ENCODE measurements around the gene KCNJ9. TPM values are rescaled to one million over a fixed set of nuclear protein-coding genes. Genes with fewer than 3 reads are reported as not detected.

KCNJ9 gene
- total and polyA plus RNA-seq, 2 of the 13 experiments (the other 11 are each of a cell fraction or from before 2014, with no cell fraction given) = not detected

DNA sequence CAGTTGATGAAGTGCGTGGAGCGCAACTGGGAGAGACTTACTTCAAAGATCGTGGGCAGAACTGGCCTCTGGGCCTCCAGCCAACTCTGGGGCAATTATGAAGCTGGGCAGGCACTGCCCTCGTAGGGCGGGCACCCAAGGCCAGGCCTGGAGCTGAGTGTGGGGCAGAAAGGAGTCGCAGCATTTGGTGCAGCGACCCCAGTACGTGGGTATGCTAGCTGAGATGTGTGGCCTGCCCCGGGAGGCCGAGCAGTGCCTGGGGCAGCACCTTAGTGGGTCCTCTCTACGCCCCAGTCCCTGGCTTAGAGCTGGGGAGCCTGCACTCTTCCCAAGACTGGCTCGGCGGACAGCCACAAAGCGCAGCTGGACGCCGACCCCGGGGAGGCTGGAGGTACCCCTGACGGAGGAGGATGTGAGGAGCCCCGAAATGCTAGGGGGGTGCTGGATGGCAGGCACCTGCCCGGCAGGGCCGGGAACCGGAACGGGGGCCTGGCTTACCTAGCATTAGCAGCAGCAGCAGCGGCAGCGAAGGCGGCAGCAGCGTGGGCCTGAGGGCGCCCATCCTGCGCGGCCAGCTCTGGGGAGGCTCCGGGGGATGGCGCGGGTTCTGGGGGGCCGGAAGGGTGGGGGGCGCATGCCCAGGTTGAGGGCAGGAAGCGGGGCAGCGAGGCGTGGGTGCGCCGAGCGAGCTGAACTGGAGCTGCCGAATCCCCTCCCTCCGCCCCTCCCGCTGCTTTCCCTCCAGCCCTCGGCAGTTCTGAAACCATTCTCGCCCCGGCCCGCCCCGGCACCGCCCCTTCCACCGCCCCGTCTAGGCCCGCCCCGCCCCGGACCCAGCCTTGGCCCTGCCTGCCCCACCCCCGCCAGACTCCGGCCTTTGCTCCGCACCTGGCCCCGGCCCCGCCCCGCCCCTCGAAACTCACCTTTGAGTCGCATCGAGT lies 16.8 kb downstream of the KCNJ9 start, which contains the start of gene IGSF8 (continued):
- TF ChIP-seq, protein P1, sequence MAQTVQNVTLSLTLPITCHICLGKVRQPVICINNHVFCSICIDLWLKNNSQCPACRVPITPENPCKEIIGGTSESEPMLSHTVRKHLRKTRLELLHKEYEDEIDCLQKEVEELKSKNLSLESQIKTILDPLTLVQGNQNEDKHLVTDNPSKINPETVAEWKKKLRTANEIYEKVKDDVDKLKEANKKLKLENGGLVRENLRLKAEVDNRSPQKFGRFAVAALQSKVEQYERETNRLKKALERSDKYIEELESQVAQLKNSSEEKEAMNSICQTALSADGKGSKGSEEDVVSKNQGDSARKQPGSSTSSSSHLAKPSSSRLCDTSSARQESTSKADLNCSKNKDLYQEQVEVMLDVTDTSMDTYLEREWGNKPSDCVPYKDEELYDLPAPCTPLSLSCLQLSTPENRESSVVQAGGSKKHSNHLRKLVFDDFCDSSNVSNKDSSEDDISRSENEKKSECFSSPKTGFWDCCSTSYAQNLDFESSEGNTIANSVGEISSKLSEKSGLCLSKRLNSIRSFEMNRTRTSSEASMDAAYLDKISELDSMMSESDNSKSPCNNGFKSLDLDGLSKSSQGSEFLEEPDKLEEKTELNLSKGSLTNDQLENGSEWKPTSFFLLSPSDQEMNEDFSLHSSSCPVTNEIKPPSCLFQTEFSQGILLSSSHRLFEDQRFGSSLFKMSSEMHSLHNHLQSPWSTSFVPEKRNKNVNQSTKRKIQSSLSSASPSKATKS (CRISPR knock-in tag; IDR thresholded peaks at IDR 0.05) = no peak
- TF ChIP-seq NFYC (CRISPR knock-in tag; IDR thresholded peaks at IDR 0.05) (no peak), KDM3A (CRISPR knock-in tag; IDR thresholded peaks at IDR 0.05; ENCODE audit: low read depth) (no peak), HOXA9 (CRISPR knock-in tag; IDR thresholded peaks at IDR 0.05; ENCODE audit: borderline replicate concordance) (no peak), RBFOX2 (IDR thresholded peaks at IDR 0.05; ENCODE audit: low read depth, low read length) (peak; percentile 46; the same call in 1 of the 2 replicates), HNRNPH1 (optimal IDR thresholded peaks at IDR 0.05; ENCODE audit: low read depth, low read length) (no peak), SOX13 (IDR thresholded peaks at IDR 0.05) (no peak), SOX13 (CRISPR knock-in tag; conservative IDR thresholded peaks at IDR 0.05 in 1 of 2, IDR thresholded peaks at IDR 0.05 in 1 of 2) (no peak), ZNF557 (CRISPR knock-in tag; IDR thresholded peaks at IDR 0.05) (no peak), CREB1 (IDR thresholded peaks at IDR 0.05) (no peak), CREB1 (CRISPR knock-in tag; IDR thresholded peaks at IDR 0.05) (no peak), ZNF44 (CRISPR knock-in tag; IDR thresholded peaks at IDR 0.05) (no peak), ATAD3A (CRISPR knock-in tag; IDR thresholded peaks at IDR 0.05) (no peak), ISX (CRISPR knock-in tag; conservative IDR thresholded peaks at IDR 0.05) (no peak), HDAC2 (CRISPR knock-in tag; IDR thresholded peaks at IDR 0.05) (no peak), ZNF749 (CRISPR knock-in tag; IDR thresholded peaks at IDR 0.05; ENCODE audit: borderline replicate concordance) (no peak), ZNF672 (CRISPR knock-in tag; IDR thresholded peaks at IDR 0.05) (no peak), ZNF260 (CRISPR knock-in tag; IDR thresholded peaks at IDR 0.05; ENCODE audit: borderline replicate concordance, low read depth) (no peak)
- TF ChIP-seq, protein P2, sequence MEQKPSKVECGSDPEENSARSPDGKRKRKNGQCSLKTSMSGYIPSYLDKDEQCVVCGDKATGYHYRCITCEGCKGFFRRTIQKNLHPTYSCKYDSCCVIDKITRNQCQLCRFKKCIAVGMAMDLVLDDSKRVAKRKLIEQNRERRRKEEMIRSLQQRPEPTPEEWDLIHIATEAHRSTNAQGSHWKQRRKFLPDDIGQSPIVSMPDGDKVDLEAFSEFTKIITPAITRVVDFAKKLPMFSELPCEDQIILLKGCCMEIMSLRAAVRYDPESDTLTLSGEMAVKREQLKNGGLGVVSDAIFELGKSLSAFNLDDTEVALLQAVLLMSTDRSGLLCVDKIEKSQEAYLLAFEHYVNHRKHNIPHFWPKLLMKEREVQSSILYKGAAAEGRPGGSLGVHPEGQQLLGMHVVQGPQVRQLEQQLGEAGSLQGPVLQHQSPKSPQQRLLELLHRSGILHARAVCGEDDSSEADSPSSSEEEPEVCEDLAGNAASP (CRISPR knock-in tag; IDR thresholded peaks at IDR 0.05; ENCODE audit: borderline replicate concordance) = no peak
- TF ChIP-seq, protein P3, sequence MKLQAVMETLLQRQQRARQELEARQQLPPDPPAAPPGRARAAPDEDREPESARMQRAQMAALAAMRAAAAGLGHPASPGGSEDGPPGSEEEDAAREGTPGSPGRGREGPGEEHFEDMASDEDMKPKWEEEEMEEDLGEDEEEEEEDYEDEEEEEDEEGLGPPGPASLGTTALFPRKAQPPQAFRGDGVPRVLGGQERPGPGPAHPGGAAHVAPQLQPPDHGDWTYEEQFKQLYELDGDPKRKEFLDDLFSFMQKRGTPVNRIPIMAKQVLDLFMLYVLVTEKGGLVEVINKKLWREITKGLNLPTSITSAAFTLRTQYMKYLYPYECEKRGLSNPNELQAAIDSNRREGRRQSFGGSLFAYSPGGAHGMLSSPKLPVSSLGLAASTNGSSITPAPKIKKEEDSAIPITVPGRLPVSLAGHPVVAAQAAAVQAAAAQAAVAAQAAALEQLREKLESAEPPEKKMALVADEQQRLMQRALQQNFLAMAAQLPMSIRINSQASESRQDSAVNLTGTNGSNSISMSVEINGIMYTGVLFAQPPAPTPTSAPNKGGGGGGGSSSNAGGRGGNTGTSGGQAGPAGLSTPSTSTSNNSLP (IDR thresholded peaks at IDR 0.05; ENCODE audit: low read depth, low read length) = no peak
- TF ChIP-seq, protein P4, sequence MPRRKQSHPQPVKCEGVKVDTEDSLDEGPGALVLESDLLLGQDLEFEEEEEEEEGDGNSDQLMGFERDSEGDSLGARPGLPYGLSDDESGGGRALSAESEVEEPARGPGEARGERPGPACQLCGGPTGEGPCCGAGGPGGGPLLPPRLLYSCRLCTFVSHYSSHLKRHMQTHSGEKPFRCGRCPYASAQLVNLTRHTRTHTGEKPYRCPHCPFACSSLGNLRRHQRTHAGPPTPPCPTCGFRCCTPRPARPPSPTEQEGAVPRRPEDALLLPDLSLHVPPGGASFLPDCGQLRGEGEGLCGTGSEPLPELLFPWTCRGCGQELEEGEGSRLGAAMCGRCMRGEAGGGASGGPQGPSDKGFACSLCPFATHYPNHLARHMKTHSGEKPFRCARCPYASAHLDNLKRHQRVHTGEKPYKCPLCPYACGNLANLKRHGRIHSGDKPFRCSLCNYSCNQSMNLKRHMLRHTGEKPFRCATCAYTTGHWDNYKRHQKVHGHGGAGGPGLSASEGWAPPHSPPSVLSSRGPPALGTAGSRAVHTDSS (CRISPR knock-in tag; conservative IDR thresholded peaks at IDR 0.05) = no peak
- TF ChIP-seq, protein P5, sequence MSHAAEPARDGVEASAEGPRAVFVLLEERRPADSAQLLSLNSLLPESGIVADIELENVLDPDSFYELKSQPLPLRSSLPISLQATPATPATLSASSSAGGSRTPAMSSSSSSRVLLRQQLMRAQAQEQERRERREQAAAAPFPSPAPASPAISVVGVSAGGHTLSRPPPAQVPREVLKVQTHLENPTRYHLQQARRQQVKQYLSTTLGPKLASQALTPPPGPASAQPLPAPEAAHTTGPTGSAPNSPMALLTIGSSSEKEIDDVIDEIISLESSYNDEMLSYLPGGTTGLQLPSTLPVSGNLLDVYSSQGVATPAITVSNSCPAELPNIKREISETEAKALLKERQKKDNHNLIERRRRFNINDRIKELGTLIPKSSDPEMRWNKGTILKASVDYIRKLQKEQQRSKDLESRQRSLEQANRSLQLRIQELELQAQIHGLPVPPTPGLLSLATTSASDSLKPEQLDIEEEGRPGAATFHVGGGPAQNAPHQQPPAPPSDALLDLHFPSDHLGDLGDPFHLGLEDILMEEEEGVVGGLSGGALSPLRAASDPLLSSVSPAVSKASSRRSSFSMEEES (CRISPR knock-in tag; IDR thresholded peaks at IDR 0.05) = 0 out of 2 replicates have a peak, but pooled peaks have one; percentile 15
